ENCODE measurements around the gene PPP1R10. TPM values are rescaled to one million over a fixed set of nuclear protein-coding genes. Genes with fewer than 3 reads are reported as not detected.
A peak's percentile ranks its signal among the peaks of the same experiment; 100 is the strongest.

Gene PPP1R10
- total and polyA plus RNA-seq, 2 of the 13 experiments (the other 11 are each of a cell fraction or from before 2014, with no cell fraction given): 26.3 to 38.4 TPM

GRCh38 chr6:30647242-30648116, 30.4 kb upstream of the PPP1R10 start (continued):
- TF ChIP-seq ZNF616 (CRISPR knock-in tag; IDR thresholded peaks at IDR 0.05; ENCODE audit: low read depth) (peak; percentile 89), ZNF446 (CRISPR knock-in tag; IDR thresholded peaks at IDR 0.05) (peak; percentile 92; the same call in 1 of the 2 replicates), MAZ (IDR thresholded peaks at IDR 0.05; ENCODE audit: borderline replicate concordance, low read depth, low read length) (no peak), MAZ (CRISPR knock-in tag; IDR thresholded peaks at IDR 0.05; ENCODE audit: low read depth) (peak; percentile 99), BCLAF1 (IDR thresholded peaks at IDR 0.05) (no peak), NFIC (IDR thresholded peaks at IDR 0.05; ENCODE audit: low read length) (no peak), SSRP1 (CRISPR knock-in tag; IDR thresholded peaks at IDR 0.05) (no peak), TEAD3 (CRISPR knock-in tag; optimal IDR thresholded peaks at IDR 0.05; ENCODE audit: borderline replicate concordance) (peak; percentile 54), TARDBP (CRISPR knock-in tag; IDR thresholded peaks at IDR 0.05) (peak; percentile 64; the same call in 1 of the 2 replicates), ZMAT5 (CRISPR knock-in tag; IDR thresholded peaks at IDR 0.05; ENCODE audit: borderline replicate concordance, low read depth) (0 out of 2 replicates have a peak, but pooled peaks have one; percentile 80), SMAD3 (CRISPR knock-in tag; IDR thresholded peaks at IDR 0.05) (peak; percentile 69; the same call in 1 of the 2 replicates), CCAR2 (optimal IDR thresholded peaks at IDR 0.05; ENCODE audit: low read depth, low read length) (no peak), ZNF780A (CRISPR knock-in tag; IDR thresholded peaks at IDR 0.05) (no peak), ISX (CRISPR knock-in tag; conservative IDR thresholded peaks at IDR 0.05) (peak; percentile 77; the same call in 1 of the 2 replicates), ZNF558 (CRISPR knock-in tag; IDR thresholded peaks at IDR 0.05; ENCODE audit: borderline replicate concordance) (peak; percentile 99; the same call in 1 of the 2 replicates), BHLHE40 (IDR thresholded peaks at IDR 0.05; ENCODE audit: low read length) (no peak), ZNF883 (CRISPR knock-in tag; IDR thresholded peaks at IDR 0.05; ENCODE audit: not compliant biosample characterization) (peak; percentile 99), MLXIP (CRISPR knock-in tag; IDR thresholded peaks at IDR 0.05; ENCODE audit: borderline replicate concordance) (peak; percentile 86), ZNF549 (CRISPR knock-in tag; IDR thresholded peaks at IDR 0.05) (no peak), SKIL (CRISPR knock-in tag; IDR thresholded peaks at IDR 0.05; ENCODE audit: borderline replicate concordance) (peak; percentile 93)
